SK-N-SH treated with all-trans-retinoic acid at 6 μM for 48 hours (cell line): ENCODE data around the gene NPTX1.

Experiments used
- ATAC-seq: fragments of 200-7000 bp; cut with Tn5 transposase; 3 replicates; pipeline ENCODE4 v1.9.1; 2020; ENCODE audit warnings: mild to moderate bottlenecking, moderate library complexity
- BACH2 ChIP-seq: fragments of 250-450 bp; sonication (Bioruptor Pico); IDR thresholded peaks from 2 replicates; pipeline ENCODE4 v1.9.0; 2021; ENCODE audit warnings: mild to moderate bottlenecking, borderline replicate concordance
- CREB5 ChIP-seq: fragments of 250-450 bp; sonication (Bioruptor Pico); IDR thresholded peaks from 2 replicates; pipeline ENCODE4 v1.5.1; 2020; ENCODE audit warnings: low read depth, mild to moderate bottlenecking, moderate library complexity
- CSDC2 ChIP-seq: fragments of 250-450 bp; sonication (Bioruptor Pico); IDR thresholded peaks from 2 replicates; pipeline ENCODE4 v1.5.0; 2020; ENCODE audit warnings: mild to moderate bottlenecking, moderate library complexity
- ESRRG ChIP-seq: fragments of 250-450 bp; sonication (Bioruptor Pico); IDR thresholded peaks from 2 replicates; pipeline ENCODE4 v1.6.1; 2021; ENCODE audit warnings: mild to moderate bottlenecking
- GLIS3 ChIP-seq: fragments of 250-450 bp; sonication (Bioruptor Pico); IDR thresholded peaks from 2 replicates; pipeline ENCODE4 v1.5.0; 2020; ENCODE audit warnings: mild to moderate bottlenecking, moderate library complexity
- ISL1 ChIP-seq: fragments of 250-450 bp; sonication (Bioruptor Pico); IDR thresholded peaks from 2 replicates; pipeline ENCODE4 v2.1.2; 2022; ENCODE audit warnings: mild to moderate bottlenecking, moderate library complexity
- OSR1 ChIP-seq: fragments of 250-450 bp; sonication (Bioruptor Pico); IDR thresholded peaks from 2 replicates; pipeline ENCODE4 v1.8.0; 2022; ENCODE audit warnings: moderate library complexity, mild to moderate bottlenecking, inconsistent platforms
- PPARA ChIP-seq: fragments of 250-450 bp; sonication (Bioruptor Pico); IDR thresholded peaks from 2 replicates; pipeline ENCODE4 v1.5.0; 2020; ENCODE audit warnings: mild to moderate bottlenecking, borderline replicate concordance
- RARB ChIP-seq: fragments of 250-450 bp; sonication (Bioruptor Pico); IDR thresholded peaks from 2 replicates; pipeline ENCODE4 v1.8.0; 2021; ENCODE audit warnings: mild to moderate bottlenecking, moderate library complexity
- SNAI2 ChIP-seq: fragments of 250-450 bp; sonication (Bioruptor Pico); IDR thresholded peaks from 2 replicates; pipeline ENCODE4 v1.5.0; 2020; ENCODE audit warnings: mild to moderate bottlenecking, moderate library complexity
- TCF4 ChIP-seq: fragments of 250-450 bp; sonication (Bioruptor Pico); IDR thresholded peaks from 2 replicates; pipeline ENCODE4 v1.8.0; 2021; ENCODE audit warnings: mild to moderate bottlenecking, moderate library complexity, borderline replicate concordance
- TOX ChIP-seq: fragments of 250-450 bp; sonication (Bioruptor Pico); IDR thresholded peaks from 2 replicates; pipeline ENCODE4 v1.8.0; 2021; ENCODE audit warnings: mild to moderate bottlenecking, moderate library complexity, borderline replicate concordance
- ZC3H10 ChIP-seq: fragments of 250-450 bp; sonication (Bioruptor Pico); IDR thresholded peaks from 2 replicates; pipeline ENCODE4 v1.5.1; 2021; ENCODE audit warnings: mild to moderate bottlenecking, moderate library complexity
- ZFP3 ChIP-seq: fragments of 250-450 bp; sonication (Bioruptor Pico); IDR thresholded peaks from 2 replicates; pipeline ENCODE4 v1.5.0; 2020; ENCODE audit warnings: mild to moderate bottlenecking, moderate library complexity
- ZFP30 ChIP-seq: fragments of 450-650 bp; formaldehyde crosslinking; IDR thresholded peaks from 2 replicates; pipeline ENCODE4 v1.5.0; 2022; ENCODE audit warnings: mild to moderate bottlenecking, moderate library complexity
- ZNF565 ChIP-seq: fragments of 450-650 bp; formaldehyde crosslinking; conservative IDR thresholded peaks from 2 replicates; pipeline ENCODE4 v1.5.0; 2020; ENCODE audit warnings: low read depth, mild to moderate bottlenecking, moderate library complexity
- ZNF70 ChIP-seq: fragments of 450-650 bp; formaldehyde crosslinking; IDR thresholded peaks from 2 replicates; pipeline ENCODE4 v1.5.0; 2020; ENCODE audit warnings: mild to moderate bottlenecking, moderate library complexity
- ZNF8 ChIP-seq: fragments of 450-650 bp; formaldehyde crosslinking; IDR thresholded peaks from 2 replicates; pipeline ENCODE4 v1.5.0; 2020; ENCODE audit warnings: mild to moderate bottlenecking, moderate library complexity
- TF ChIP-seq, protein P1 (sequence below): fragments of 250-450 bp; sonication (Bioruptor Pico); IDR thresholded peaks from 2 replicates; pipeline ENCODE4 v1.5.0; 2020; ENCODE audit warnings: mild to moderate bottlenecking, moderate library complexity
- TF ChIP-seq, protein P2 (sequence below): fragments of 250-450 bp; sonication (Bioruptor Pico); IDR thresholded peaks from 2 replicates; pipeline ENCODE4 v1.8.0; 2021; ENCODE audit warnings: low read depth, mild to moderate bottlenecking, moderate library complexity, borderline replicate concordance

Gene NPTX1

GRCh38 chr17:80469667-80470066 is 6.7 kb downstream of the NPTX1 start:
- no peak for ATAC-seq

DNA sequence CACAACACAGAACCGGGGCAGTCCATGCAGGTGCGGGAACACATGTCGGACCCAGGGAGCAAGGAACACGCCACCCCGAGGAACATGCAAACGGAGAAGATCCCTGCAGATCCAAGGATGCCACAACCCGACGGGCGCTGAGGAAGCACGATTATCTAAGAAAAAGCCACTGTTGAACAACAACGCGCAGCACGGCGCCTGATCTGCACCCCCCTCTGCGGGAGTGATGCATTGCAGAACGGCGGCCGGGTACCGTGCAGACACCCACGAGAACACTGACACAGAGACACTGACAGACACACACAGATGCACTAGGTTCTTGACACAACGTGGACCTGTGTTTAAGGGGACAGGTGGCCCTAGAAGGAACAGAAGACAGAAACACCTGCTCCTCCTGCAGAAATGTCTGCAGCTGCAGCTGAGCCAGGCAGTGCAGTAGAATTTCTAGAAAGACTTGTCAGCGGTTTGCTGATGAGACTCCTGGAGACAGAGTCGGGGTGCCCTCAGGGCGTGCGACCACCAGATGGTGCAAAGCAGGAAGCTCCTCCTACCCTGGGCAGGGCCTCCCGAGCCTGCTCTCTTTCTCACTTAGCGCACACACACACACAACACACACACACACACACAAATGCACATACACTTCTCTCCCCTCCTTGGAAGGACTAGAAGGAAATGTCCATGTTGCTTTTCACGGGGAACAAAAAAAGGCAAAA is 7.5 kb downstream of the NPTX1 start:
- TF ChIP-seq, protein P1, sequence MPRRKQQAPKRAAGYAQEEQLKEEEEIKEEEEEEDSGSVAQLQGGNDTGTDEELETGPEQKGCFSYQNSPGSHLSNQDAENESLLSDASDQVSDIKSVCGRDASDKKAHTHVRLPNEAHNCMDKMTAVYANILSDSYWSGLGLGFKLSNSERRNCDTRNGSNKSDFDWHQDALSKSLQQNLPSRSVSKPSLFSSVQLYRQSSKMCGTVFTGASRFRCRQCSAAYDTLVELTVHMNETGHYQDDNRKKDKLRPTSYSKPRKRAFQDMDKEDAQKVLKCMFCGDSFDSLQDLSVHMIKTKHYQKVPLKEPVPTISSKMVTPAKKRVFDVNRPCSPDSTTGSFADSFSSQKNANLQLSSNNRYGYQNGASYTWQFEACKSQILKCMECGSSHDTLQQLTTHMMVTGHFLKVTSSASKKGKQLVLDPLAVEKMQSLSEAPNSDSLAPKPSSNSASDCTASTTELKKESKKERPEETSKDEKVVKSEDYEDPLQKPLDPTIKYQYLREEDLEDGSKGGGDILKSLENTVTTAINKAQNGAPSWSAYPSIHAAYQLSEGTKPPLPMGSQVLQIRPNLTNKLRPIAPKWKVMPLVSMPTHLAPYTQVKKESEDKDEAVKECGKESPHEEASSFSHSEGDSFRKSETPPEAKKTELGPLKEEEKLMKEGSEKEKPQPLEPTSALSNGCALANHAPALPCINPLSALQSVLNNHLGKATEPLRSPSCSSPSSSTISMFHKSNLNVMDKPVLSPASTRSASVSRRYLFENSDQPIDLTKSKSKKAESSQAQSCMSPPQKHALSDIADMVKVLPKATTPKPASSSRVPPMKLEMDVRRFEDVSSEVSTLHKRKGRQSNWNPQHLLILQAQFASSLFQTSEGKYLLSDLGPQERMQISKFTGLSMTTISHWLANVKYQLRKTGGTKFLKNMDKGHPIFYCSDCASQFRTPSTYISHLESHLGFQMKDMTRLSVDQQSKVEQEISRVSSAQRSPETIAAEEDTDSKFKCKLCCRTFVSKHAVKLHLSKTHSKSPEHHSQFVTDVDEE (CRISPR knock-in tag) = no peak
- TF ChIP-seq TCF4 (CRISPR knock-in tag) (no peak), ZFP3 (CRISPR knock-in tag) (no peak), ZNF565 (no peak), ISL1 (CRISPR knock-in tag) (no peak), ESRRG (CRISPR knock-in tag) (no peak), RARB (no peak), ZFP30 (CRISPR knock-in tag) (no peak), BACH2 (CRISPR knock-in tag) (no peak), TOX (CRISPR knock-in tag) (no peak), ZNF70 (no peak), ZC3H10 (CRISPR knock-in tag) (no peak), GLIS3 (CRISPR knock-in tag) (no peak), PPARA (CRISPR knock-in tag) (no peak), OSR1 (CRISPR knock-in tag) (no peak), SNAI2 (CRISPR knock-in tag) (no peak)
- TF ChIP-seq, all 23 proteins: peak for 0
- ATAC-seq = no peak

More at GRCh38 chr17:80469667-80470066, 6.7 kb downstream of the NPTX1 start:
- TF ChIP-seq ZNF70 (no peak), ZNF565 (no peak), TCF4 (CRISPR knock-in tag) (no peak)

DNA sequence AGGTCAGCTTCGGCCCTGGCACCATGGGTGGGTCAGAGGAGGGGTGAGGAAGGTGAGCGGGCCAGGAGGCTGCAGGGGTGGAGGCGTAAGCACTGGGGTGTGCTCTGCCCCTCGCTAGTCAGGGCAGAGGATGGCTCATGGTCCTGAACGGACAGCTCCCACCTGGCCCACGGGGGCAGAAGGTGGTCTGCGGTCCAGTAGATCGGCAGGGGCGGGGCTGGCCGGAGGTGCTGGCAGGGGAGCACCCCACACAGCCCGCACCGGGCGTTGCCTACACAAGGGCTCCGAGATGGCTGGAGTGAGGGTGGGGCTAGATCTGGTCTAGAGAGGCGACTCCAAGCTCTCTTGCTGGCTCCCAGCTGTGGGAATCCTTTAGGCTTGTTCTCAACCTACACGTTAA is 8.2 kb downstream of the NPTX1 start:
- TF ChIP-seq ZNF8 (no peak), RARB (no peak), TOX (CRISPR knock-in tag) (no peak), PPARA (CRISPR knock-in tag) (no peak), ZNF565 (no peak), ZFP30 (CRISPR knock-in tag) (no peak), TCF4 (CRISPR knock-in tag) (no peak), CSDC2 (CRISPR knock-in tag) (no peak), ESRRG (CRISPR knock-in tag) (no peak), OSR1 (CRISPR knock-in tag) (no peak), ISL1 (CRISPR knock-in tag) (no peak), CREB5 (no peak)
- TF ChIP-seq, protein P2, sequence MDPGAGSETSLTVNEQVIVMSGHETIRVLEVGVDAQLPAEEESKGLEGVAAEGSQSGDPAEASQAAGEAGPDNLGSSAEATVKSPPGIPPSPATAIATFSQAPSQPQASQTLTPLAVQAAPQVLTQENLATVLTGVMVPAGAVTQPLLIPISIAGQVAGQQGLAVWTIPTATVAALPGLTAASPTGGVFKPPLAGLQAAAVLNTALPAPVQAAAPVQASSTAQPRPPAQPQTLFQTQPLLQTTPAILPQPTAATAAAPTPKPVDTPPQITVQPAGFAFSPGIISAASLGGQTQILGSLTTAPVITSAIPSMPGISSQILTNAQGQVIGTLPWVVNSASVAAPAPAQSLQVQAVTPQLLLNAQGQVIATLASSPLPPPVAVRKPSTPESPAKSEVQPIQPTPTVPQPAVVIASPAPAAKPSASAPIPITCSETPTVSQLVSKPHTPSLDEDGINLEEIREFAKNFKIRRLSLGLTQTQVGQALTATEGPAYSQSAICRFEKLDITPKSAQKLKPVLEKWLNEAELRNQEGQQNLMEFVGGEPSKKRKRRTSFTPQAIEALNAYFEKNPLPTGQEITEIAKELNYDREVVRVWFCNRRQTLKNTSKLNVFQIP (CRISPR knock-in tag) = no peak
- TF ChIP-seq, protein P1 (CRISPR knock-in tag) = no peak
- TF ChIP-seq, all 23 proteins: peak for 0
- ATAC-seq = peak; percentile 21; the same call in 2 of the 3 replicates
